ENCODE data around the gene HCRTR1. TPM values are rescaled to one million over a fixed set of nuclear protein-coding genes. Genes with fewer than 3 reads are reported as not detected.
A peak's percentile ranks its signal among the peaks of the same experiment; 100 is the strongest.
"Not testable (repeated sequence)": the region's sequence is repeated elsewhere in the genome, so short reads cannot be mapped to it uniquely, and the experiment has no call there.

Gene HCRTR1
- total RNA-seq, 2 donors from 2014 or later = not detected

GRCh38 chr1:31587328-31587699, 30.2 kb upstream of the HCRTR1 start:
- not testable (repeated sequence) for H3K4me3 Mint-ChIP-seq; H3K4me1 Mint-ChIP-seq; H3K36me3 Mint-ChIP-seq (ENCODE audit: low read depth); ATAC-seq (replicated peaks); H3K27ac Mint-ChIP-seq; H3K9me3 Mint-ChIP-seq
- H3K27me3 Mint-ChIP-seq = peaks cover 18% of the 10 kb centered on the region

- Mint-ChIP-seq H3K4me1 (no peaks in the 10 kb centered on the region), H3K27ac (no peak overlapping the region), H3K4me3 (no peak overlapping the region), H3K36me3 (ENCODE audit: low read depth) (no peaks in the 10 kb centered on the region), H3K9me3 (no peaks in the 10 kb centered on the region), H3K27me3 (peaks cover 18% of the 10 kb centered on the region)
- ATAC-seq (replicated peaks) = peak; percentile 72
Measured at GRCh38 chr1:31587720-31588423, 29.6 kb upstream of the HCRTR1 start.

- H3K4me3 Mint-ChIP-seq = no peak overlapping the region
- no peaks in the 10 kb centered on the region for H3K4me1 Mint-ChIP-seq
- no peak overlapping the region for H3K27ac Mint-ChIP-seq
- peaks cover 18% of the 10 kb centered on the region for H3K27me3 Mint-ChIP-seq
- ATAC-seq (replicated peaks) = no peak
- H3K9me3 Mint-ChIP-seq = no peaks in the 10 kb centered on the region
- no peaks in the 10 kb centered on the region for H3K36me3 Mint-ChIP-seq (ENCODE audit: low read depth)
Measured at GRCh38 chr1:31588751-31589515, 28.6 kb upstream of the HCRTR1 start.

- Mint-ChIP-seq H3K9me3 (no peaks in the 10 kb centered on the region), H3K36me3 (ENCODE audit: low read depth) (no peaks in the 10 kb centered on the region), H3K27me3 (peaks cover 18% of the 10 kb centered on the region), H3K4me1 (no peaks in the 10 kb centered on the region), H3K27ac (no peak overlapping the region), H3K4me3 (no peak overlapping the region)
- no peak for ATAC-seq (replicated peaks)
Measured at GRCh38 chr1:31591425-31592093, 25.9 kb upstream of the HCRTR1 start.

GRCh38 chr1:31592132-31592531, 25.4 kb upstream of the HCRTR1 start:
- H3K4me1 Mint-ChIP-seq = no peaks in the 10 kb centered on the region
- H3K27ac Mint-ChIP-seq = no peak overlapping the region
- ATAC-seq (replicated peaks) = no peak
- H3K4me3 Mint-ChIP-seq = no peak overlapping the region
- no peaks in the 10 kb centered on the region for H3K9me3 Mint-ChIP-seq
- H3K36me3 Mint-ChIP-seq (ENCODE audit: low read depth) = no peaks in the 10 kb centered on the region
- H3K27me3 Mint-ChIP-seq = peaks cover 18% of the 10 kb centered on the region

GRCh38 chr1:31593136-31593665, 24.3 kb upstream of the HCRTR1 start:
- H3K4me1 Mint-ChIP-seq = no peaks in the 10 kb centered on the region
- no peak overlapping the region for H3K27ac Mint-ChIP-seq
- H3K27me3 Mint-ChIP-seq = peaks cover 23% of the 10 kb centered on the region
- H3K4me3 Mint-ChIP-seq = no peak overlapping the region
- no peaks in the 10 kb centered on the region for H3K36me3 Mint-ChIP-seq (ENCODE audit: low read depth)
- no peak for ATAC-seq (replicated peaks)
- H3K9me3 Mint-ChIP-seq = no peaks in the 10 kb centered on the region

- no peak overlapping the region for H3K4me3 Mint-ChIP-seq
- ATAC-seq (replicated peaks) = peak; percentile 90
- H3K9me3 Mint-ChIP-seq = no peaks in the 10 kb centered on the region
- peaks cover 23% of the 10 kb centered on the region for H3K27me3 Mint-ChIP-seq
- H3K27ac Mint-ChIP-seq = no peak overlapping the region
- H3K4me1 Mint-ChIP-seq = no peaks in the 10 kb centered on the region
- no peaks in the 10 kb centered on the region for H3K36me3 Mint-ChIP-seq (ENCODE audit: low read depth)
Measured at GRCh38 chr1:31593770-31594632, 23.5 kb upstream of the HCRTR1 start.

GRCh38 chr1:31595836-31596736, 21.4 kb upstream of the HCRTR1 start:
- Mint-ChIP-seq H3K9me3 (no peaks in the 10 kb centered on the region), H3K4me3 (no peak overlapping the region), H3K4me1 (no peaks in the 10 kb centered on the region), H3K36me3 (ENCODE audit: low read depth) (no peaks in the 10 kb centered on the region), H3K27me3 (peaks cover 14% of the 10 kb centered on the region), H3K27ac (no peak overlapping the region)
- no peak for ATAC-seq (replicated peaks)

- no peaks in the 10 kb centered on the region for H3K4me1 Mint-ChIP-seq
- no peaks in the 10 kb centered on the region for H3K36me3 Mint-ChIP-seq (ENCODE audit: low read depth)
- no peak overlapping the region for H3K27ac Mint-ChIP-seq
- no peak overlapping the region for H3K4me3 Mint-ChIP-seq
- no peaks in the 10 kb centered on the region for H3K9me3 Mint-ChIP-seq
- no peak for ATAC-seq (replicated peaks)
- H3K27me3 Mint-ChIP-seq = peaks cover 11% of the 10 kb centered on the region
Measured at GRCh38 chr1:31596737-31597097, 20.8 kb upstream of the HCRTR1 start.

- H3K36me3 Mint-ChIP-seq (ENCODE audit: low read depth) = no peaks in the 10 kb centered on the region
- no peak for ATAC-seq (replicated peaks)
- H3K4me3 Mint-ChIP-seq = no peak overlapping the region
- peaks cover 5% of the 10 kb centered on the region for H3K27me3 Mint-ChIP-seq
- H3K9me3 Mint-ChIP-seq = no peaks in the 10 kb centered on the region
- H3K27ac Mint-ChIP-seq = no peak overlapping the region
- H3K4me1 Mint-ChIP-seq = no peaks in the 10 kb centered on the region
Measured at GRCh38 chr1:31598980-31599379, 18.5 kb upstream of the HCRTR1 start.

- H3K36me3 Mint-ChIP-seq (ENCODE audit: low read depth) = no peaks in the 10 kb centered on the region
- ATAC-seq (replicated peaks) = no peak
- no peaks in the 10 kb centered on the region for H3K4me1 Mint-ChIP-seq
- no peak overlapping the region for H3K27ac Mint-ChIP-seq
- H3K9me3 Mint-ChIP-seq = no peaks in the 10 kb centered on the region
- H3K4me3 Mint-ChIP-seq = no peak overlapping the region
- peaks cover 5% of the 10 kb centered on the region for H3K27me3 Mint-ChIP-seq
Measured at GRCh38 chr1:31600641-31601040, 16.8 kb upstream of the HCRTR1 start.

- Mint-ChIP-seq H3K27ac (no peak overlapping the region), H3K4me1 (peaks cover 5% of the 10 kb centered on the region), H3K27me3 (peaks cover 5% of the 10 kb centered on the region), H3K36me3 (ENCODE audit: low read depth) (no peaks in the 10 kb centered on the region), H3K4me3 (no peak overlapping the region), H3K9me3 (no peaks in the 10 kb centered on the region)
- no peak for ATAC-seq (replicated peaks)
Measured at GRCh38 chr1:31602081-31602480, 15.4 kb upstream of the HCRTR1 start.

- peak overlapping the region; percentile 31 for H3K4me3 Mint-ChIP-seq
- H3K36me3 Mint-ChIP-seq (ENCODE audit: low read depth) = no peaks in the 10 kb centered on the region
- H3K4me1 Mint-ChIP-seq = peaks cover 5% of the 10 kb centered on the region
- peaks cover 7% of the 10 kb centered on the region for H3K27me3 Mint-ChIP-seq
- ATAC-seq (replicated peaks) = peak; percentile 99
- H3K9me3 Mint-ChIP-seq = no peaks in the 10 kb centered on the region
- peak overlapping the region; percentile 80 for H3K27ac Mint-ChIP-seq
Measured at GRCh38 chr1:31605908-31606427, 11.5 kb upstream of the HCRTR1 start.

Measured in activated T-helper 17 cell treated with anti-CD3 and anti-CD28 coated beads, Interleukin-2, amount 50 U/mL, for 72 hours (primary cell).